Omental fat pad (tissue), 4 donors: ENCODE measurements around the gene NME7. TPM values are rescaled to one million over a fixed set of nuclear protein-coding genes. Genes with fewer than 3 reads are reported as not detected.

Experiments
- ATAC-seq: fragments of 150-250 bp; one replicate; pipeline ENCODE4 v1.9.1; 2016; ENCODE audit warnings: mild to moderate bottlenecking, moderate library complexity; ENCODE audit not compliant: low FRiP score
- DNase-seq: peaks from one replicate; pipeline ENCODE4 v3.0.0-alpha.2; 2019; ENCODE audit warnings: low spot score
- CTCF ChIP-seq, 3 donors: fragments of 450-650 bp; IDR thresholded peaks; one replicate each; pipeline ENCODE4 v1.5.1; 2016 to 2017; ENCODE audit warnings: antibody characterized with exemption in 3 of 3, mild to moderate bottlenecking in 3 of 3, moderate library complexity in 2 of 3
- total RNA-seq, 4 donors: library from RNA; depleted of rRNA; stranded (reverse); fragments of >200 nt; gene quantifications; one replicate each; pipeline ENCODE4 v1.1.0, GENCODE V29; 2016

The NME7 gene
- total RNA-seq, 4 donors from 2014 or later = 9.0 to 16.8 (median 9.3) TPM

- no peak for ATAC-seq
- no peak for TF ChIP-seq CTCF (IDR thresholded peaks at IDR 0.05)
- no peak for DNase-seq
Measured at GRCh38 chr1:169149555-169150286, 217.9 kb downstream of the NME7 start.

GRCh38 chr1:169148472-169149252 is 218.9 kb downstream of the NME7 start:
- no peak for ATAC-seq
- no peak for TF ChIP-seq CTCF (IDR thresholded peaks at IDR 0.05)
- no peak for DNase-seq

- no peak for TF ChIP-seq CTCF (IDR thresholded peaks at IDR 0.05)
- DNase-seq = no peak
- no peak for ATAC-seq
Measured at GRCh38 chr1:169146576-169147214, 220.9 kb downstream of the NME7 start.

- no peak for TF ChIP-seq CTCF (IDR thresholded peaks at IDR 0.05)
- ATAC-seq (no peak), DNase-seq (no peak)
Measured at GRCh38 chr1:169144941-169145626, 222.5 kb downstream of the NME7 start.

- no peak for TF ChIP-seq CTCF (IDR thresholded peaks at IDR 0.05)
- no peak for DNase-seq
- ATAC-seq = no peak
Measured at GRCh38 chr1:169143984-169144383, 223.6 kb downstream of the NME7 start.

- no peak for TF ChIP-seq CTCF (IDR thresholded peaks at IDR 0.05)
- no peak for DNase-seq
- no peak for ATAC-seq
Measured at GRCh38 chr1:169143346-169143745, 224.3 kb downstream of the NME7 start.
